ENCODE measurements around the gene ANAPC13.

ANAPC13 gene

DNA sequence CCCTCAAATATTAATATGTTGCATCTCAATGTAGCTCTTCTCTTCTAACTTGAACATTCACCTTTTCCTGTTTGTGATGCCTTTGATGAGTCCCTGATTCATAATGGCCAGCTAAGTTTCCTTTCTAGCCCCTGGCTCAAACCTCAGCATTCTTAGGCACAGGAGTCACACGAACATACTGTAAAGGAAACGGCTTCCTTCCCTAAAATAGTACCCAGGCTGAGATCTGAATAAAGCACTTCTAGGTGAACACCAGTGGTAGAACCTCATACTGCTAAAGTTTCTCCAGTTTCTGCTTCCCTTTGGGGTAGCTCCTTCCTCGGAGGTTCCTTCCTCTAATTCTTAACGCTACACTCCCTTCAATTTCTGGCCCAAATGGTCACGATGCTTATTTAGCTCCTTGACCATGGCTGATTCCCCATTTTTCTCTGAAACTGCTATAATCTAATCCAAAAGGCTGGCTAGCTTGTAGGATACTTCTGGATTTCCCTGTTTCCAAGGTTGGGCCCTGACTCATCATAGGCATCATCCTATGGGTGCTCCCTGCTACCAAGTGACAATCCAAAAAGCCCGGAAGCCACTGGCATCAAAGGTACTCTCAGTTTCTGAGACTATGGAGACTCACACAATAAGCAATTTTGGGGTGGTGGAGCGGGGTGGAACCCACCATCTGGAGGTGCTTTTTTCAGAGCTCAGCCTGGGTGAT is 2.4 kb downstream of the ANAPC13 start:
- H3K27ac ChIP-seq, result peak overlapping the region; percentile 33 to 98
- no peak overlapping the region for H3K4me3 ChIP-seq
- no peak for DNase-seq (ENCODE audit: low spot score)
- TF ChIP-seq CTCF (IDR thresholded peaks at IDR 0.05), result no peak

GRCh38 chr3:134482622-134483021 is 3.2 kb downstream of the ANAPC13 start:
- DNase-seq (ENCODE audit: low spot score), result no peak
- TF ChIP-seq CTCF (IDR thresholded peaks at IDR 0.05), result no peak
- H3K27ac ChIP-seq, result peak overlapping the region; percentile 33 to 98

DNA sequence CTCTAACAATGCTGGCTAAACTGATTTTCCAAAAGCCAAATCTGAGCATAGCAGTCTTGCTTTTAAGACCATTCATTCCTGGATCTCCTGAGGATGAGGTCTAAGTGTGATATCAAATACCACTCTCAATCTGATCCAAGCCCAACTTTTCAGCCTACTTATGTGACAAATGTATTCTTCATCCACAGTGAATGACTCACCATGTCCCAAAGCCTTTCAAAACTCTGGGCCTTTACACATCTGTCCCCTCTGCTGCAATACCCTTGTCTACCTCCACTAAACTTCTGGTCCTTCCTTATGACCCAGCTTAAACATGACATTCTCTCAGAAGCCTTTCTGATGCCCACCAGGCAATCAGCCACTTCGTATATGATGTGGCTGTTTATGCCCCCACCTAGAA is 4.6 kb downstream of the ANAPC13 start:
- Histone ChIP-seq H3K27ac (no peak overlapping the region), H3K4me3 (no peak overlapping the region)
- no peak for TF ChIP-seq CTCF (IDR thresholded peaks at IDR 0.05)
- DNase-seq (ENCODE audit: low spot score), result no peak

More at GRCh38 chr3:134482622-134483021, 3.2 kb downstream of the ANAPC13 start:
- no peak overlapping the region for H3K4me3 ChIP-seq

- TF ChIP-seq CTCF (IDR thresholded peaks at IDR 0.05), result no peak
- no peak for DNase-seq (ENCODE audit: low spot score)
- H3K27ac ChIP-seq, result no peak overlapping the region
- H3K4me3 ChIP-seq, result no peak overlapping the region
Observed at GRCh38 chr3:134480546-134480945, 5.2 kb downstream of the ANAPC13 start.

DNA sequence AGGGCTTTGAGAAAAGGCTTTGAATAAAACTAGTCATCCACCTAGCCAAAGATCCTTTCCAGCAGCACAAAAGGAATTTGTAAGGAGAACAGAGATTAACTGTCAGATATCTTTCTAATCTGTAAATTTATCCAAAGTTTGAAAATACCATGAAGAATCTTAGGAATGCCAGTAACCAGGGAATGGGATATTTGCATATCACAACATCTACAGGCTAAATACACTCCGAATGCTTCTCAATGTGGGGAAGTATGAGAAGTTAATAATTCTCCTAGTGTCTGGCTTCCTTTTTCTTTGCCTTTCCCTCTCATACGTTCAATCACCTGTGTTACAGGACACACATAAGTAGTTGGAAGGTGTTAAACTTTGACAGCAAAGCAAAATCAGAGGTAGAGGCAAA is 7.8 kb downstream of the ANAPC13 start:
- DNase-seq (ENCODE audit: low spot score), result no peak
- no peak for TF ChIP-seq CTCF (IDR thresholded peaks at IDR 0.05)
- Histone ChIP-seq H3K4me3 (no peak overlapping the region), H3K27ac (no peak overlapping the region)

DNA sequence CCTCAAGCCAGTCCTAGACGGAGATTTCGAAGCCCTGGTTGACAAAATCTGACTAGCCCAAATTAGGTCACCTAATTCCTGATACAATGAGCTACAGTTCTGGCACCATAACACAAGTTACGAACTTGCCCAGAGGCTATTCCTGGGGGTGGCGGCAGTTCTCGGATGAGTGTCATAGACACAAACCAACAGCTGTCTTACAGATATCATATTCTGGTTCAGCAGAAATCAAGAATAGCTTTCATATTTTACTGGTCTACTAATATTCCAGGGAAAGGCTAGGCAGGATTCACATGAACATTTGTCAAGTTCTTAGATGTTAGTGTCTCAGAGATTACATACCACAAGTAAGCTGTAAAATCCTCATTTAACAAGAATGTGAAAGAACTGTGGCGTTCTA is 8.8 kb downstream of the ANAPC13 start:
- TF ChIP-seq CTCF (IDR thresholded peaks at IDR 0.05), result no peak
- H3K27ac ChIP-seq, result no peak overlapping the region
- DNase-seq (ENCODE audit: low spot score), result no peak
- no peak overlapping the region for H3K4me3 ChIP-seq

DNA sequence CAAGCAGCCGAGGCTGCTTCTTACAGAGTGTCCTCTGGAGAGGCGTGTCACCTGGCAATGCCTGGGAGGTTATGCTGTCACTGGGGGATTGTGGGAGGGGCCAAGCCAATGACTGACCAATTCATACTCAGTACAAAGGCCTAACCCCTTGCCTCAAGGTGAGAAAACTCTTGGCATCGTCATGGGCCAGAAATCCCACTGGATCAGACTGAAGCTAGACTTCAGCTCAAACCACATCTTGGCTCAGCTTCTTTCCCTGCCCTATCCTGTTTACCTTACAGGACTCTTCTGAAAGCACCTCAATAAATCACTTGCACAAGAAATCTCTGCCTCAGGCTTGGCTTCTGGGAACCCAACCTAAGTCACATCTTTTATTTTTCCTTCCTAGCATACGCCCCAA is 9.5 kb downstream of the ANAPC13 start:
- no peak for TF ChIP-seq CTCF (IDR thresholded peaks at IDR 0.05)
- Histone ChIP-seq H3K27ac (no peak overlapping the region), H3K4me3 (no peak overlapping the region)
- no peak for DNase-seq (ENCODE audit: low spot score)
